AG04449 (cell line): ENCODE data around the gene TIMM22.
"Not testable (repeated sequence)": the region's sequence is repeated elsewhere in the genome, so short reads cannot be mapped to it uniquely, and the experiment has no call there.

Experiments
- CTCF ChIA-PET: fragments of 350-600 bp; formaldehyde crosslinking; extraction: SDS; loops from one replicate; lab custom pipeline; 2021; ENCODE audit warnings: antibody characterized with exemption; lab: Yijun Ruan, JAX
- POLR2A ChIA-PET: fragments of 400-600, 350-600 bp; formaldehyde crosslinking; extraction: SDS; loops from one replicate; lab custom pipeline; 2020; ENCODE audit warnings: antibody characterized with exemption, inconsistent platforms; lab: Yijun Ruan, JAX
- DNase-seq: peaks from one replicate; pipeline ENCODE4 v3.0.0-alpha.2; 2010; ENCODE audit warnings: low read depth, low spot score
- H3K4me3 ChIP-seq: 2 replicates; pipeline ENCODE4 v1.5.1; 2011; ENCODE audit warnings: low read depth, mild to moderate bottlenecking, control low read depth, low read length
- CTCF ChIP-seq: IDR thresholded peaks from one replicate; pipeline ENCODE4 v1.5.1; 2011; ENCODE audit warnings: mild to moderate bottlenecking, moderate library complexity, low read length, control low read depth, inconsistent platforms; ENCODE audit not compliant: insufficient read depth; ENCODE audit errors: missing control alignments

Gene TIMM22

GRCh38 chr17:1041746-1042145 lies 44.8 kb downstream of the TIMM22 start:
- POLR2A ChIA-PET, result no interaction called here
- CTCF ChIA-PET, result interaction anchor here (1.4 to 1.7 kb wide), 3 partner anchors 10 to 45 kb away, joined by 3 to 6 read pairs (median 4); partner anchors contain the start of gene TIMM22
- TF ChIP-seq CTCF, result no peak
- H3K4me3 ChIP-seq, result no peak overlapping the region
- no peak for DNase-seq

GRCh38 chr17:1042486-1042885 lies 45.6 kb downstream of the TIMM22 start:
- ChIA-PET CTCF (interaction anchor here (1.4 kb wide), 2 partner anchors 9 to 14 kb away, joined by 3 to 6 read pairs; no protein-coding TSS in a partner anchor), POLR2A (no interaction called here)
- TF ChIP-seq CTCF, result no peak
- DNase-seq, result no peak
- no peak overlapping the region for H3K4me3 ChIP-seq

GRCh38 chr17:1043601-1044251 lies 46.8 kb downstream of the TIMM22 start:
- CTCF ChIA-PET, result interaction anchor here (0.7 to 5.9 kb wide), 5 partner anchors 12 to 44 kb away, joined by 3 to 65 read pairs (median 4); no protein-coding TSS in a partner anchor
- no peak overlapping the region for H3K4me3 ChIP-seq
- DNase-seq, result no peak
- POLR2A ChIA-PET, result no interaction called here
- no peak for TF ChIP-seq CTCF

GRCh38 chr17:1044387-1045009 lies 47.6 kb downstream of the TIMM22 start:
- CTCF ChIA-PET, result interaction anchor here (0.7 to 5.9 kb wide), 5 partner anchors 12 to 45 kb away, joined by 3 to 65 read pairs (median 4); no protein-coding TSS in a partner anchor
- H3K4me3 ChIP-seq, DNase-seq, POLR2A ChIA-PET: not testable (repeated sequence)

- ChIA-PET CTCF (interaction anchor here (5.9 kb wide), 1 partner anchor 11 kb away, joined by 65 read pairs; no protein-coding TSS in a partner anchor), POLR2A (no interaction called here)
- TF ChIP-seq CTCF, result no peak
- H3K4me3 ChIP-seq, result no peak overlapping the region
- no peak for DNase-seq
Observed at GRCh38 chr17:1045456-1045855, 48.5 kb downstream of the TIMM22 start.

- peak; percentile 24 for DNase-seq
- TF ChIP-seq CTCF, result no peak
- CTCF ChIA-PET, result interaction anchor here (0.9 to 5.9 kb wide), 3 partner anchors 9 to 51 kb away, joined by 3 to 65 read pairs (median 4); no protein-coding TSS in a partner anchor
- POLR2A ChIA-PET, result interaction anchor here (0.7 kb wide), 1 partner anchor 9 kb away, joined by 5 read pairs; no protein-coding TSS in a partner anchor
- no peak overlapping the region for H3K4me3 ChIP-seq
Observed at GRCh38 chr17:1047177-1047878, 50.4 kb downstream of the TIMM22 start.
